ENCODE measurements around the gene TMEM163. TPM values are rescaled to one million over a fixed set of nuclear protein-coding genes. Genes with fewer than 3 reads are reported as not detected.
A peak's percentile ranks its signal among the peaks of the same experiment; 100 is the strongest.

The TMEM163 gene
- total RNA-seq, 2 donors from 2014 or later: 0.24 TPM; not detected in 1

DNA sequence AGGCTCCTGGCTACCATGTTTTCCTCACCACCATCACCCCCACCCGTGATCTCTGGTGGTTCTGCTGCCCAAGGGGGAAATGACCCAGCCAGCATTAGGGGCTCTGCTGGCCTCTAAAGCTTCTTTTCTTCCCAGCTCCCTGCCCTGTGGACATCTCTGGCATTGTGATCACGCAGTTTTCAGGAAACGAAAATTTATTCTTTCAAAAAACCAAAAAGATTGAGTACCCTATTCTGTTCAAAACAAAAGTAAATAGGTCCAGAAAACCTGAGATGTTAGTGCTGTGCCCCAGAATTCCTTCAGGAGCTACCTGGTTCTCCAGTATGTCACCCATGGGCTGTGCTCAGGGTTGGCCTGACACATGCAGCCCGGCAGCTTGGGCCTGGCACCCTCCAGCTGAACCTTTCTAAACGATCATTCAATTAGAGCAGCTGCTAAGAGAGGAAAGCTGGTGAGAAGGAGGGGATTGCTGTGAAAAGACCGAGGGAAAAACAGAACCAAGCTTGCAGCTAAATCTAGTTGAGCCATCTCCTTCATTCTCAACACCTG lies 307.4 kb downstream of the TMEM163 start:
- 87 to 92% methylated on average over 2 to 6 of the region's 6 CpGs for WGBS, 2 experiments (ENCODE audit: insufficient coverage in 1 of 2, insufficient read length in 1 of 2)
- Histone ChIP-seq H3K4me3 (ENCODE audit: low read length) (no peak overlapping the region), H3K4me1 (ENCODE audit: control insufficient read depth, insufficient read depth, low read length) (no peaks in the 10 kb centered on the region), H3K9me3 (ENCODE audit: control insufficient read depth, low read length) (no peaks in the 10 kb centered on the region), H3K9ac (ENCODE audit: extremely low read depth, low read length, poor library complexity, severe bottlenecking) (no peak overlapping the region), H3K36me3 (ENCODE audit: control insufficient read depth, insufficient read depth, low read length) (no peaks in the 10 kb centered on the region), H3K27ac (ENCODE audit: low read depth, low read length) (peak overlapping the region; percentile 0), H3K27me3 (ENCODE audit: control insufficient read depth, insufficient read depth, low read length, poor library complexity, severe bottlenecking) (no peaks in the 10 kb centered on the region)
- H3K4me1 Mint-ChIP-seq: peaks cover 2% of the 10 kb centered on the region
- DNase-seq: no peak
- no peaks in the 10 kb centered on the region for H3K9me3 Mint-ChIP-seq
- no peaks in the 10 kb centered on the region for H3K27me3 Mint-ChIP-seq (ENCODE audit: insufficient read depth)
- no peak overlapping the region for H3K4me3 Mint-ChIP-seq
- no peaks in the 10 kb centered on the region for H3K36me3 Mint-ChIP-seq (ENCODE audit: low read depth)
- TF ChIP-seq, protein P1, sequence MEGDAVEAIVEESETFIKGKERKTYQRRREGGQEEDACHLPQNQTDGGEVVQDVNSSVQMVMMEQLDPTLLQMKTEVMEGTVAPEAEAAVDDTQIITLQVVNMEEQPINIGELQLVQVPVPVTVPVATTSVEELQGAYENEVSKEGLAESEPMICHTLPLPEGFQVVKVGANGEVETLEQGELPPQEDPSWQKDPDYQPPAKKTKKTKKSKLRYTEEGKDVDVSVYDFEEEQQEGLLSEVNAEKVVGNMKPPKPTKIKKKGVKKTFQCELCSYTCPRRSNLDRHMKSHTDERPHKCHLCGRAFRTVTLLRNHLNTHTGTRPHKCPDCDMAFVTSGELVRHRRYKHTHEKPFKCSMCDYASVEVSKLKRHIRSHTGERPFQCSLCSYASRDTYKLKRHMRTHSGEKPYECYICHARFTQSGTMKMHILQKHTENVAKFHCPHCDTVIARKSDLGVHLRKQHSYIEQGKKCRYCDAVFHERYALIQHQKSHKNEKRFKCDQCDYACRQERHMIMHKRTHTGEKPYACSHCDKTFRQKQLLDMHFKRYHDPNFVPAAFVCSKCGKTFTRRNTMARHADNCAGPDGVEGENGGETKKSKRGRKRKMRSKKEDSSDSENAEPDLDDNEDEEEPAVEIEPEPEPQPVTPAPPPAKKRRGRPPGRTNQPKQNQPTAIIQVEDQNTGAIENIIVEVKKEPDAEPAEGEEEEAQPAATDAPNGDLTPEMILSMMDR (conservative IDR thresholded peaks at IDR 0.05): no peak
- H3K27ac Mint-ChIP-seq: no peak overlapping the region

- DNase-seq: no peak
- WGBS, 2 experiments (ENCODE audit: insufficient coverage in 1 of 2, insufficient read length in 1 of 2): 84 to 91% methylated on average over 4 to 5 of the region's 5 CpGs
- Histone ChIP-seq H3K27ac (ENCODE audit: low read depth, low read length) (no peak overlapping the region), H3K36me3 (ENCODE audit: control insufficient read depth, insufficient read depth, low read length) (no peaks in the 10 kb centered on the region), H3K27me3 (ENCODE audit: control insufficient read depth, insufficient read depth, low read length, poor library complexity, severe bottlenecking) (no peaks in the 10 kb centered on the region), H3K4me1 (ENCODE audit: control insufficient read depth, insufficient read depth, low read length) (no peaks in the 10 kb centered on the region), H3K9me3 (ENCODE audit: control insufficient read depth, low read length) (no peaks in the 10 kb centered on the region), H3K9ac (ENCODE audit: extremely low read depth, low read length, poor library complexity, severe bottlenecking) (no peak overlapping the region), H3K4me3 (ENCODE audit: low read length) (no peak overlapping the region)
- Mint-ChIP-seq H3K27me3 (ENCODE audit: insufficient read depth) (no peaks in the 10 kb centered on the region), H3K4me3 (no peak overlapping the region), H3K9me3 (no peaks in the 10 kb centered on the region), H3K4me1 (peaks cover 2% of the 10 kb centered on the region), H3K27ac (no peak overlapping the region), H3K36me3 (ENCODE audit: low read depth) (no peaks in the 10 kb centered on the region)
- TF ChIP-seq, protein P1 (conservative IDR thresholded peaks at IDR 0.05): no peak
These were observed 308.0 kb downstream of the TMEM163 start for GRCh38 chr2:134410831-134411231.

DNA sequence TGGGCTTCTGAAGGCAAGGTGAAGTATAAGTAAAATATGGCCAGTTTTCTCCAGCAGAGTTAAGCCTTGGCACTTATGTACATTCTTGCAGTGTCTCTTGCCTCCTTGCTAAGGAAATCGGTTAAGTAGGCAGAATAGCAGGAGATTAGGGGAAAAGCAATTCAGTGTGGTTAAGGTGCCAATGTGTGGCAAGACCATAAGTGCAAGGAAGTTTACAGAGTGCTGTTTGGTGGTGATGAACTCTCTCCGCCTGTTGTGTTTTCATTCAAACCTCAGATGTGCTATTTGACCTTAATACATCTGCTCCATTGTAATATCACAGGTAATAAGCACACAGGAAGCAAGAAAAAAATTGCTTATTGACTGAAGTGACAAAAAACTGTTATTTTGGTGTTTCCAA lies 308.8 kb downstream of the TMEM163 start:
- Mint-ChIP-seq H3K4me1 (peaks cover 2% of the 10 kb centered on the region), H3K27me3 (ENCODE audit: insufficient read depth) (no peaks in the 10 kb centered on the region), H3K9me3 (no peaks in the 10 kb centered on the region), H3K27ac (no peak overlapping the region), H3K36me3 (ENCODE audit: low read depth) (no peaks in the 10 kb centered on the region), H3K4me3 (no peak overlapping the region)
- H3K27me3 ChIP-seq (ENCODE audit: control insufficient read depth, insufficient read depth, low read length, poor library complexity, severe bottlenecking): no peaks in the 10 kb centered on the region
- no peak overlapping the region for H3K27ac ChIP-seq (ENCODE audit: low read depth, low read length)
- 89 to 95% methylated on average over 1 to 2 of the region's 2 CpGs for WGBS, 2 experiments (ENCODE audit: insufficient coverage in 1 of 2, insufficient read length in 1 of 2)
- no peak overlapping the region for H3K4me3 ChIP-seq (ENCODE audit: low read length)
- no peaks in the 10 kb centered on the region for H3K4me1 ChIP-seq (ENCODE audit: control insufficient read depth, insufficient read depth, low read length)
- TF ChIP-seq, protein P1 (conservative IDR thresholded peaks at IDR 0.05): no peak
- no peak overlapping the region for H3K9ac ChIP-seq (ENCODE audit: extremely low read depth, low read length, poor library complexity, severe bottlenecking)
- DNase-seq: no peak
- H3K9me3 ChIP-seq (ENCODE audit: control insufficient read depth, low read length): no peaks in the 10 kb centered on the region
- no peaks in the 10 kb centered on the region for H3K36me3 ChIP-seq (ENCODE audit: control insufficient read depth, insufficient read depth, low read length)
